IMR-90 (cell line): ENCODE data around the gene FAM89B. TPM values are rescaled to one million over a fixed set of nuclear protein-coding genes. Genes with fewer than 3 reads are reported as not detected.
A peak's percentile ranks its signal among the peaks of the same experiment; 100 is the strongest.

Experiments used
- ATAC-seq: fragments of 200-7000 bp; cut with Tn5 transposase; 2 replicates; pipeline ENCODE4 v1.9.1; 2020; ENCODE audit warnings: low read depth, mild to moderate bottlenecking, moderate library complexity
- BruUV-seq: library from RNA; stranded (reverse); fragments of 400-500 nt; replicated peaks from 2 replicates; lab custom pipeline; 2021; lab: Mats Ljungman, UMichigan
- CTCF ChIA-PET: fragments of 300-600 bp; formaldehyde crosslinking; extraction: SDS; loops from one replicate; lab custom pipeline; 2021; ENCODE audit warnings: antibody characterized with exemption; lab: Yijun Ruan, JAX
- POLR2A ChIA-PET: fragments of 300-600 bp; sonication (Branson Sonifier 250); formaldehyde crosslinking; loops from one replicate; lab custom pipeline; 2022; ENCODE audit warnings: antibody characterized with exemption; ENCODE audit not compliant: unreplicated experiment; lab: Charles Lee
- DNase-seq: peaks from one replicate; pipeline ENCODE4 v3.0.0; 2013
- H2AFZ ChIP-seq: replicated peaks from 2 replicates; pipeline ENCODE3; 2013; ENCODE audit warnings: low read length, mild to moderate bottlenecking; ENCODE audit not compliant: poor library complexity
- H2AK5ac ChIP-seq: 2 replicates; pipeline ENCODE4 v1.6.1; 2013; ENCODE audit warnings: low read depth, low read length, inconsistent platforms
- H2AK9ac ChIP-seq: replicated peaks from 2 replicates; pipeline ENCODE3; 2013; ENCODE audit warnings: mild to moderate bottlenecking, low read depth, low read length, moderate library complexity; ENCODE audit not compliant: poor library complexity
- H2BK120ac ChIP-seq: 2 replicates; pipeline ENCODE4 v1.6.1; 2013; ENCODE audit warnings: low read depth, low read length, inconsistent platforms
- H2BK15ac ChIP-seq: 3 replicates; pipeline ENCODE4 v1.6.1; 2013; ENCODE audit warnings: low read depth, low read length, inconsistent platforms
- H2BK20ac ChIP-seq: 2 replicates; pipeline ENCODE4 v1.6.1; 2013; ENCODE audit warnings: low read depth, mild to moderate bottlenecking, inconsistent platforms, low read length, moderate library complexity
- H2BK5ac ChIP-seq: 2 replicates; pipeline ENCODE4 v1.6.1; 2013; ENCODE audit warnings: mild to moderate bottlenecking, low read depth, low read length, inconsistent platforms; ENCODE audit not compliant: poor library complexity, severe bottlenecking
- H3K14ac ChIP-seq: replicated peaks from 2 replicates; pipeline ENCODE4 v1.6.1; 2013; ENCODE audit warnings: low read depth, low read length, inconsistent platforms
- H3K18ac ChIP-seq: 2 replicates; pipeline ENCODE4 v1.6.1; 2013; ENCODE audit warnings: low read depth, low read length, control low read depth
- H3K23ac ChIP-seq: 2 replicates; pipeline ENCODE4 v1.6.1; 2013; ENCODE audit warnings: low read depth, low read length, inconsistent platforms
- H3K27ac ChIP-seq: 2 replicates; pipeline ENCODE4 v1.5.1; 2013; ENCODE audit warnings: mild to moderate bottlenecking, control low read depth, low read length; ENCODE audit not compliant: insufficient read depth
- H3K27me3 ChIP-seq: 2 replicates; pipeline ENCODE4 v1.6.1; 2013; ENCODE audit warnings: low read length; ENCODE audit not compliant: control insufficient read depth, insufficient read depth
- H3K36me3 ChIP-seq: 2 replicates; pipeline ENCODE4 v1.6.1; 2013; ENCODE audit warnings: low read length, mixed read lengths; ENCODE audit not compliant: control insufficient read depth, insufficient read depth
- H3K4ac ChIP-seq: 2 replicates; pipeline ENCODE4 v1.6.1; 2013; ENCODE audit warnings: low read depth, low read length, inconsistent platforms
- H3K4me1 ChIP-seq: 2 replicates; pipeline ENCODE4 v1.6.1; 2013; ENCODE audit warnings: low read length, mixed read lengths; ENCODE audit not compliant: control insufficient read depth, insufficient read depth
- H3K4me2 ChIP-seq: 2 replicates; pipeline ENCODE4 v1.6.1; 2013; ENCODE audit warnings: low read depth, mild to moderate bottlenecking, control low read depth, low read length, moderate library complexity
- H3K4me3 ChIP-seq: 2 replicates; pipeline ENCODE4 v1.5.1; 2013; ENCODE audit warnings: low read depth, mild to moderate bottlenecking, control low read depth, low read length, moderate library complexity; ENCODE audit not compliant: insufficient read depth
- H3K56ac ChIP-seq: 2 replicates; pipeline ENCODE4 v1.6.1; 2013; ENCODE audit warnings: low read length, inconsistent platforms; ENCODE audit not compliant: insufficient read depth; ENCODE audit errors: extremely low read depth
- H3K79me1 ChIP-seq, 2 experiments: 2 replicates each; pipeline ENCODE4 v1.6.1; 2013; ENCODE audit warnings: low read length in 2 of 2, inconsistent platforms in 1 of 2, low read depth in 1 of 2
- H3K9ac ChIP-seq: 2 replicates; pipeline ENCODE4 v1.6.1; 2013; ENCODE audit warnings: low read depth, low read length, control low read depth
- H3K9me1 ChIP-seq: 2 replicates; pipeline ENCODE4 v1.6.1; 2013; ENCODE audit warnings: low read length, inconsistent platforms; ENCODE audit not compliant: insufficient read depth
- H3K9me3 ChIP-seq: 2 replicates; pipeline ENCODE4 v1.6.1; 2013; ENCODE audit warnings: low read length; ENCODE audit not compliant: control insufficient read depth, insufficient read depth
- H4K20me1 ChIP-seq: 2 replicates; pipeline ENCODE4 v1.6.1; 2013; ENCODE audit warnings: low read length, inconsistent platforms; ENCODE audit not compliant: insufficient read depth
- H4K5ac ChIP-seq: 2 replicates; pipeline ENCODE4 v1.6.1; 2013; ENCODE audit warnings: mild to moderate bottlenecking, low read depth, low read length, control low read depth
- H4K8ac ChIP-seq, 2 experiments: 2 replicates each; pipeline ENCODE4 v1.6.1; 2013; ENCODE audit warnings: low read depth in 2 of 2, low read length in 2 of 2, control low read depth in 1 of 2, inconsistent platforms in 1 of 2
- H4K91ac ChIP-seq: 2 replicates; pipeline ENCODE4 v1.6.1; 2013; ENCODE audit warnings: low read depth, low read length, inconsistent platforms; ENCODE audit not compliant: insufficient read depth
- MAZ ChIP-seq: IDR thresholded peaks from 2 replicates; pipeline ENCODE4 v1.6.1; 2012; ENCODE audit warnings: low read depth, mild to moderate bottlenecking, low read length, improper control_type of control experiment, moderate library complexity, borderline replicate concordance
- NFE2L2 ChIP-seq: fragments of 150-350 bp; IDR thresholded peaks from 2 replicates; pipeline ENCODE4 v1.6.1; 2016; ENCODE audit warnings: low read depth, mild to moderate bottlenecking, low read length
- RFX5 ChIP-seq: IDR thresholded peaks from 2 replicates; pipeline ENCODE4 v1.8.0; 2012; ENCODE audit warnings: low read depth, mild to moderate bottlenecking, low read length, moderate library complexity
- WGBS, 2 experiments: methylation state at CpG; one replicate each; pipeline versions ENCODE4 v1.1.5 to v1.1.7; 2013; ENCODE audit warnings: missing lambda C conversion rate in 2 of 2; ENCODE audit not compliant: insufficient read length in 1 of 2; ENCODE audit errors: extremely low coverage in 2 of 2; 5-methylcytosine and 5-hydroxymethylcytosine counted together
- dilution Hi-C: fragments of 300-500 bp; cut with HindIII; formaldehyde crosslinking; loops from one replicate; pipeline ENCODE4 v1.14.3; 2018; ENCODE audit warnings: low sequenced_read_pairs; ENCODE audit not compliant: unreplicated experiment
- in situ Hi-C: fragments of 300-500 bp; cut with MboI; formaldehyde crosslinking; loops from 3 replicates; pipeline ENCODE4 v1.14.3; 2019; ENCODE audit warnings: low sequenced_read_pairs, inconsistent platforms, mixed read lengths
- intact Hi-C: fragments of 100-400 bp; cut with micrococcal nuclease; formaldehyde crosslinking; loops from 2 replicates; pipeline ENCODE4 v1.10.0; 2022
- polyA plus RNA-seq, 3 experiments: library from polyadenylated mRNA; depleted of rRNA; stranded (reverse); fragments of >200 nt; gene quantifications; 2 replicates each; pipeline ENCODE4 v1.2.3, GENCODE V29; 2012; ENCODE audit warnings: low replicate concordance in 1 of 3
- total RNA-seq: library from RNA; depleted of rRNA; stranded (reverse); fragments of >200 nt; gene quantifications from 2 replicates; pipeline ENCODE4 v1.2.3, GENCODE V29; 2012

FAM89B gene
- total and polyA plus RNA-seq, 2 of the 4 experiments (the other 2 are of a cell fraction): 12.0 to 65.5 TPM

DNA sequence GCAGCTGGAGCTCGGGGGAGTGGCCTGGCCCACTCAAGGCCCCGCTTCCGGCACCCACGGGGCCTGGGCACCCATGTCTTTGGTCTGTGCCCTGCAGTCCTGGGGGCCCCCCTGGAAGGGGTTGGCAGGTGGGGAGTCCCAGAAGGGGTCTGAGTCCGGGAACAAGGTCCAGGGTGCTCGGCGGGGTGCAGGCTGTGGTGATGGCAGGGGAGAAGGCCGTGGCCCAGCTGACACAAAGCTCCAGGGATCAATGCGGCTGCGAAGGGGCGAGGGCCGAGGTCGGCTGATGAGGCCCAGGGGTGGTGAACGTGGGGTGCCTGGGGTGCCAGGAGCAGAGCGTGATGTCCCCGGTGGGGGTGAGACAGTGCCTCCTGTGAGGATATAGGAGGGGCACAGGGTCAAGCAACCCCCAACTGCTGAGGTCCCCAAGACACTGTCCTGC lies 25.9 kb downstream of the FAM89B start:
- dilution Hi-C loops: no loop called here
- ATAC-seq (no peak), DNase-seq (no peak)
- no peak overlapping the region for H4K91ac ChIP-seq
- no peak overlapping the region for H3K14ac ChIP-seq
- no peak overlapping the region for H3K9ac ChIP-seq
- H3K36me3 ChIP-seq: peaks cover 28% of the 10 kb centered on the region
- no peaks in the 10 kb centered on the region for H3K9me1 ChIP-seq
- no peak overlapping the region for H3K4ac ChIP-seq
- BruUV-seq: no TSS peak
- no peak overlapping the region for H2BK5ac ChIP-seq
- H2BK20ac ChIP-seq: no peak overlapping the region
- H3K18ac ChIP-seq: no peak overlapping the region
- in situ Hi-C loops: no loop called here
- H4K8ac ChIP-seq: no peak overlapping the region
- TF ChIP-seq MAZ (no peak), RFX5 (no peak), NFE2L2 (no peak)
- POLR2A ChIA-PET: no interaction called here
- H3K23ac ChIP-seq: no peak overlapping the region
- H4K5ac ChIP-seq: no peak overlapping the region
- intact Hi-C loops: no loop called here
- H3K9me3 ChIP-seq: no peaks in the 10 kb centered on the region
- H3K4me1 ChIP-seq: no peaks in the 10 kb centered on the region
- H3K27ac ChIP-seq: no peak overlapping the region
- H2AK5ac ChIP-seq: no peak overlapping the region
- 93% methylated on average over 8 of the region's 16 CpGs; no CpG with 5 or more reads in 1 of the 2 experiments for WGBS, 2 experiments
- H2AK9ac ChIP-seq: peak overlapping the region; percentile 28
- no peak overlapping the region for H2AFZ ChIP-seq
- no peak overlapping the region for H3K4me3 ChIP-seq
- H3K79me1 ChIP-seq: 0 out of 4 replicates have a peak, but pooled peaks cover 0 to 3% of the 10 kb centered on the region in 2 experiments
- no peak overlapping the region for H2BK120ac ChIP-seq
- no peak overlapping the region for H2BK15ac ChIP-seq
- H3K27me3 ChIP-seq: no peaks in the 10 kb centered on the region
- H3K56ac ChIP-seq: no peak overlapping the region
- CTCF ChIA-PET: no interaction called here
- H4K20me1 ChIP-seq: peaks cover 5% of the 10 kb centered on the region
- no peak overlapping the region for H3K4me2 ChIP-seq
